ENCODE measurements around the gene TH.

DNA sequence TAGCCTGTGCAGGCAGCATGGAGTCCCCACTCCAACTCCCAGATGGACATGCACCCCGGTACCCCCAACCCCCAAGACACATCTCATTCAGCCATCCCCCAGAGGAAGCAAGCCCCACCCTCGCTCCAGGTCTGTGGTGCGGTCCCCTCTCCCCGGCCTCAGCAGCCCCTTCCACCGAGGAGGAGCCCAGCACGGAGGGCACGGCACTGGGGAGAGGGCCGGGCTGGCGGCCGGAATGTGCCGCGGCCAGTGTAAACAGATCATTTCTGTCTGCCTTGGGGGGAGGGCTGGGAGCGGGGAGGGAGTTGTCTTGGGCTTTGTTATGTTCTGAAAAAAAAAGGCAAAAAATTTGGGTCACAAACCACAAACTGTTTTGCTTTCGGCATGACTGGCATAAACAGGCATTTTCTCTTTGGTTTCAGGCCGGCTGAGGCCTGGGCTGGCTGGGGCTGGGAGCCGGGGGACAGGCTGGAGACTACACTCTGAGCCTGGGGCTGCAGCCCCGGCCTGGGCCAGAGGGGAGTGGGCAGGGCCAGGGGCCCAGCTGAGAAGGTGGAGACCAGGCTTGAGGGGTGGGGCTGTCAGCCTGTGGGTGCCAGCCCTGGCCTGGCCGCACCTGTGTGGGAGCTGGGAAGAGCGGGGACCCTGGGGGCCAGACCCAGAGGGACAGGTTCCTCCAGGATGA is 49.3 kb downstream of the TH start:
- TF ChIP-seq, protein P1, sequence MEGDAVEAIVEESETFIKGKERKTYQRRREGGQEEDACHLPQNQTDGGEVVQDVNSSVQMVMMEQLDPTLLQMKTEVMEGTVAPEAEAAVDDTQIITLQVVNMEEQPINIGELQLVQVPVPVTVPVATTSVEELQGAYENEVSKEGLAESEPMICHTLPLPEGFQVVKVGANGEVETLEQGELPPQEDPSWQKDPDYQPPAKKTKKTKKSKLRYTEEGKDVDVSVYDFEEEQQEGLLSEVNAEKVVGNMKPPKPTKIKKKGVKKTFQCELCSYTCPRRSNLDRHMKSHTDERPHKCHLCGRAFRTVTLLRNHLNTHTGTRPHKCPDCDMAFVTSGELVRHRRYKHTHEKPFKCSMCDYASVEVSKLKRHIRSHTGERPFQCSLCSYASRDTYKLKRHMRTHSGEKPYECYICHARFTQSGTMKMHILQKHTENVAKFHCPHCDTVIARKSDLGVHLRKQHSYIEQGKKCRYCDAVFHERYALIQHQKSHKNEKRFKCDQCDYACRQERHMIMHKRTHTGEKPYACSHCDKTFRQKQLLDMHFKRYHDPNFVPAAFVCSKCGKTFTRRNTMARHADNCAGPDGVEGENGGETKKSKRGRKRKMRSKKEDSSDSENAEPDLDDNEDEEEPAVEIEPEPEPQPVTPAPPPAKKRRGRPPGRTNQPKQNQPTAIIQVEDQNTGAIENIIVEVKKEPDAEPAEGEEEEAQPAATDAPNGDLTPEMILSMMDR (IDR thresholded peaks at IDR 0.05) = no peak
- no peak for TF ChIP-seq EZH2 (IDR thresholded peaks at IDR 0.05)

Measured in neural progenitor cell (in vitro differentiated cells).